A549 (cell line): ENCODE data around the gene SLCO3A1.

ENCODE experiments used
- CEBPB ChIP-seq, 2 experiments: fragments of >200 bp in 1 of 2; sonication (Bioruptor Twin) in 1 of 2; formaldehyde crosslinking in 1 of 2; IDR thresholded peaks; 2 replicates each; pipeline ENCODE4 v1.6.1; 2012 to 2016
- CHD2 ChIP-seq: fragments of 150-350 bp; IDR thresholded peaks from 2 replicates; pipeline ENCODE4 v1.6.1; 2014; ENCODE audit warnings: low read length; ENCODE audit not compliant: partially characterized antibody
- EP300 ChIP-seq, 2 experiments: fragments of >200 bp; sonication (Bioruptor Twin); formaldehyde crosslinking; IDR thresholded peaks; 2 replicates in 1 of 2; 3 replicates in 1 of 2; pipeline ENCODE4 v1.6.1; 2016 to 2017
- KDM5A ChIP-seq: fragments of 200-600 bp; sonication (generic); IDR thresholded peaks from 2 replicates; pipeline ENCODE4 v1.6.1; 2016; ENCODE audit warnings: antibody characterized with exemption, mild to moderate bottlenecking
- POLR2A ChIP-seq: IDR thresholded peaks from 2 replicates; pipeline ENCODE4 v1.6.1; 2012; ENCODE audit warnings: mild to moderate bottlenecking, low read length
- RAD21 ChIP-seq, 2 experiments: fragments of >200 bp in 1 of 2; sonication (Bioruptor Twin) in 1 of 2; formaldehyde crosslinking in 1 of 2; IDR thresholded peaks in 1 of 2; conservative IDR thresholded peaks in 1 of 2; 2 replicates in 1 of 2; 3 replicates in 1 of 2; pipeline ENCODE4 v1.6.1; 2012 to 2018; ENCODE audit warnings: inconsistent platforms in 1 of 2
- RFX5 ChIP-seq: fragments of 450-650 bp; IDR thresholded peaks from 2 replicates; pipeline ENCODE4 v1.7.1; 2014; ENCODE audit warnings: antibody characterized with exemption, mild to moderate bottlenecking, moderate library complexity
- RNF2 ChIP-seq: fragments of 200-600 bp; sonication (generic); IDR thresholded peaks from 2 replicates; pipeline ENCODE4 v1.6.1; 2016; ENCODE audit warnings: low read depth, mild to moderate bottlenecking, antibody characterized with exemption, moderate library complexity, borderline replicate concordance
- SREBF2 ChIP-seq: fragments of 450-650 bp; IDR thresholded peaks from 2 replicates; pipeline ENCODE4 v1.6.1; 2014; ENCODE audit warnings: mild to moderate bottlenecking, moderate library complexity
- TP53 ChIP-seq: fragments of 250-450 bp; sonication (Bioruptor Pico); IDR thresholded peaks from 2 replicates; pipeline ENCODE4 v1.5.0; 2021; ENCODE audit warnings: mild to moderate bottlenecking, moderate library complexity
- TF ChIP-seq, protein P1 (sequence below): fragments of 450-650 bp; IDR thresholded peaks from 2 replicates; pipeline ENCODE4 v1.6.1; 2014; ENCODE audit warnings: antibody characterized with exemption
- TF ChIP-seq, protein P2 (sequence below): fragments of >200 bp; sonication (Bioruptor Twin); formaldehyde crosslinking; IDR thresholded peaks from 3 replicates; pipeline ENCODE4 v1.5.1; 2016

DNA sequence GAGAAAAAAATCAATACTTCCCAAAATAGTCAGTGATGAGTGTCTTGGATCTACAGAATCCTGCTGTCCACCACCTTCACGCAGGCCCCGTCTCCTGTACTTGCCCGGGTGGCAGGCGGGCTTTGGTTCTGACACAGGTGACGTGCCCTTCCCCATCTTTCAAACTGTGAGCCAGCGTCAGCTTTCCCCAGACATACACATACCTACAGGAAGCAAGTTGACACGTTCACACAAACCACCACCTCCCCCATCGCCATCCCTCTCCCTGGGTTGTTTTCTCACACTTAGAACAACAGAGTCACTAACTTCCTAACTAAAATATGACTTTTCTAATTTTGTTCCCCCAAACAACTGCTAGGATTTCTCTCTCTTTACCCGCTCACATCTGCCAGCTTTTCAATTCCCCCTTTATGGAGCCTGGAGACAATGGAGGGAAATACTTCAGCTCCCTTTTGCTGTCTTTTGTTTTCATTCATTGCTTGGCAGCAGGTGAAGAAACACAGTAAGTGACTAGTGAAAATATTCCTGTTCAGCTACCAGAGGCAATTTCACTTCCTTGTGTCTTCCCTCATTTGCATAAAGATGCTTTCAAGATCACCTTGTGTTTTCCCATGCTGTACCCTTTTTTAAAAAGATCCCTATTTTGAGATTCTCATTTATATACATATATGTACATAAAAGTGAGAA is 248.3 kb downstream of the SLCO3A1 start:
- TF ChIP-seq TP53 (CRISPR knock-in tag) (no peak), POLR2A (no peak), KDM5A (no peak), SREBF2 (no peak), EP300 (IDR thresholded peaks at IDR 0.05) (no peak), RAD21 (conservative IDR thresholded peaks at IDR 0.05 in 1 of 2, IDR thresholded peaks at IDR 0.05 in 1 of 2) (no peak), CEBPB (IDR thresholded peaks at IDR 0.05) (no peak), RNF2 (no peak), CHD2 (no peak), RFX5 (no peak)
- TF ChIP-seq, protein P1, sequence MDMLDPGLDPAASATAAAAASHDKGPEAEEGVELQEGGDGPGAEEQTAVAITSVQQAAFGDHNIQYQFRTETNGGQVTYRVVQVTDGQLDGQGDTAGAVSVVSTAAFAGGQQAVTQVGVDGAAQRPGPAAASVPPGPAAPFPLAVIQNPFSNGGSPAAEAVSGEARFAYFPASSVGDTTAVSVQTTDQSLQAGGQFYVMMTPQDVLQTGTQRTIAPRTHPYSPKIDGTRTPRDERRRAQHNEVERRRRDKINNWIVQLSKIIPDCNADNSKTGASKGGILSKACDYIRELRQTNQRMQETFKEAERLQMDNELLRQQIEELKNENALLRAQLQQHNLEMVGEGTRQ = no peak
- TF ChIP-seq, protein P2, sequence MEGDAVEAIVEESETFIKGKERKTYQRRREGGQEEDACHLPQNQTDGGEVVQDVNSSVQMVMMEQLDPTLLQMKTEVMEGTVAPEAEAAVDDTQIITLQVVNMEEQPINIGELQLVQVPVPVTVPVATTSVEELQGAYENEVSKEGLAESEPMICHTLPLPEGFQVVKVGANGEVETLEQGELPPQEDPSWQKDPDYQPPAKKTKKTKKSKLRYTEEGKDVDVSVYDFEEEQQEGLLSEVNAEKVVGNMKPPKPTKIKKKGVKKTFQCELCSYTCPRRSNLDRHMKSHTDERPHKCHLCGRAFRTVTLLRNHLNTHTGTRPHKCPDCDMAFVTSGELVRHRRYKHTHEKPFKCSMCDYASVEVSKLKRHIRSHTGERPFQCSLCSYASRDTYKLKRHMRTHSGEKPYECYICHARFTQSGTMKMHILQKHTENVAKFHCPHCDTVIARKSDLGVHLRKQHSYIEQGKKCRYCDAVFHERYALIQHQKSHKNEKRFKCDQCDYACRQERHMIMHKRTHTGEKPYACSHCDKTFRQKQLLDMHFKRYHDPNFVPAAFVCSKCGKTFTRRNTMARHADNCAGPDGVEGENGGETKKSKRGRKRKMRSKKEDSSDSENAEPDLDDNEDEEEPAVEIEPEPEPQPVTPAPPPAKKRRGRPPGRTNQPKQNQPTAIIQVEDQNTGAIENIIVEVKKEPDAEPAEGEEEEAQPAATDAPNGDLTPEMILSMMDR = no peak
